GM18517 (cell line): ENCODE measurements around the gene TOLLIP.
"Not testable (repeated sequence)": the region's sequence is repeated elsewhere in the genome, so short reads cannot be mapped to it uniquely, and the experiment has no call there.

Experiments
- ATAC-seq: cut with Tn5 transposase; IDR thresholded peaks from one replicate; pipeline ENCODE4 v1.9.1; 2021; ENCODE audit warnings: mild to moderate bottlenecking, moderate library complexity; ENCODE audit not compliant: unreplicated experiment

The TOLLIP gene

DNA sequence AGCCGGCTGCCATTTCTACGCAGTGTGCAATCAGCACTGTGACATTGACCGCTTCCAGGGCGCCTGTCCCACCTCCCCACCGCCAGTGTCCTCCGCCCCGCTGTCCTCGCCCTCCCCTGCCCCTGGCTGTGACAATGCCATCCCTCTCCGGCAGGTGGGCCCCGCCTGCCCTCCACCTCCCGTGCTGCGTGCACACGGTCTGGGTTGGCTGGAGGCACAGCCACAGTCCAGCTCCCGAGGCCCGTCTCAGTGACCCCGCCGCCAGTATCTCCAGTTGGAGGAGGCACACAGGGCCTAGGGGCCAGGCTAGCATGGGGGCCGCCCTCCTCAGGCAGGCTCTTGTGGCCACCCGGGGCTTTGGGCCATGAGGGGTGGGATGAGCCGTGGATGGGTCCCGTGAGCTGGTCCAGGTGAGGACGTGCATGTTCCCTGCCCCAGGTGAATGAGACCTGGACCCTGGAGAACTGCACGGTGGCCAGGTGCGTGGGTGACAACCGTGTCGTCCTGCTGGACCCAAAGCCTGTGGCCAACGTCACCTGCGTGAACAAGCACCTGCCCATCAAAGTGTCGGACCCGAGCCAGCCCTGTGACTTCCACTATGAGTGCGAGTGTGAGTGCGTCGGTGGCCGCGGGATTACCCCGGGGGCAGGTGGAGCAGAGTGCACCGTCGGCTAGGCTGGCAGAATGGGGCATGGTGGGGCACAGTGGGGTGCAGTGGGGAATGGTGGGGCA, 56.9 kb downstream of the TOLLIP start:
- ATAC-seq, result no peak

DNA sequence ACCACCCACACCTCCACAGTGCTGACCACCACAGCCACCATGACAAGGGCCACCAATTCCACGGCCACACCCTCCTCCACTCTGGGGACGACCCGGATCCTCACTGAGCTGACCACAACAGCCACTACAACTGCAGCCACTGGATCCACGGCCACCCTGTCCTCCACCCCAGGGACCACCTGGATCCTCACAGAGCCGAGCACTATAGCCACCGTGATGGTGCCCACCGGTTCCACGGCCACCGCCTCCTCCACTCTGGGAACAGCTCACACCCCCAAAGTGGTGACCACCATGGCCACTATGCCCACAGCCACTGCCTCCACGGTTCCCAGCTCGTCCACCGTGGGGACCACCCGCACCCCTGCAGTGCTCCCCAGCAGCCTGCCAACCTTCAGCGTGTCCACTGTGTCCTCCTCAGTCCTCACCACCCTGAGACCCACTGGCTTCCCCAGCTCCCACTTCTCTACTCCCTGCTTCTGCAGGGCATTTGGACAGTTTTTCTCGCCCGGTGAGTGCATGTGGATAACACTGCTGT, 58.1 kb downstream of the TOLLIP start:
- no peak for ATAC-seq

DNA sequence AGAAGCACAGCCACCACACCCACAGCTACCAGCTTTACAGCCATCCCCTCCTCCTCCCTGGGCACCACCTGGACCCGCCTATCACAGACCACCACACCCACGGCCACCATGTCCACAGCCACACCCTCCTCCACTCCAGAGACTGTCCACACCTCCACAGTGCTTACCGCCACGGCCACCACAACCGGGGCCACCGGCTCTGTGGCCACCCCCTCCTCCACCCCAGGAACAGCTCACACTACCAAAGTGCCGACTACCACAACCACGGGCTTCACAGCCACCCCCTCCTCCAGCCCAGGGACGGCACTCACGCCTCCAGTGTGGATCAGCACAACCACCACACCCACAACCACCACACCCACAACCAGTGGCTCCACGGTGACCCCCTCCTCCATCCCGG, 59.0 kb downstream of the TOLLIP start:
- ATAC-seq, result not testable (repeated sequence)

GRCh38 chr11:1248951-1249350, 60.5 kb downstream of the TOLLIP start:
- ATAC-seq, result not testable (repeated sequence)

GRCh38 chr11:1247026-1247425, 62.4 kb downstream of the TOLLIP start:
- ATAC-seq, result not testable (repeated sequence)

GRCh38 chr11:1246301-1246700, 63.1 kb downstream of the TOLLIP start:
- not testable (repeated sequence) for ATAC-seq

GRCh38 chr11:1245717-1246116, 63.7 kb downstream of the TOLLIP start:
- ATAC-seq, result not testable (repeated sequence)

DNA sequence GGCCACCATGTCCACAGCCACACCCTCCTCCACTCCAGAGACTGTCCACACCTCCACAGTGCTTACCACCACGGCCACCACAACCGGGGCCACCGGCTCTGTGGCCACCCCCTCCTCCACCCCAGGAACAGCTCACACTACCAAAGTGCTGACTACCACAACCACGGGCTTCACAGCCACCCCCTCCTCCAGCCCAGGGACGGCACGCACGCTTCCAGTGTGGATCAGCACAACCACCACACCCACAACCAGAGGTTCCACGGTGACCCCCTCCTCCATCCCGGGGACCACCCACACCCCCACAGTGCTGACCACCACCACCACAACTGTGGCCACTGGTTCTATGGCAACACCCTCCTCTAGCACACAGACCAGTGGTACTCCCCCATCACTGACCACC, 64.9 kb downstream of the TOLLIP start:
- not testable (repeated sequence) for ATAC-seq

DNA sequence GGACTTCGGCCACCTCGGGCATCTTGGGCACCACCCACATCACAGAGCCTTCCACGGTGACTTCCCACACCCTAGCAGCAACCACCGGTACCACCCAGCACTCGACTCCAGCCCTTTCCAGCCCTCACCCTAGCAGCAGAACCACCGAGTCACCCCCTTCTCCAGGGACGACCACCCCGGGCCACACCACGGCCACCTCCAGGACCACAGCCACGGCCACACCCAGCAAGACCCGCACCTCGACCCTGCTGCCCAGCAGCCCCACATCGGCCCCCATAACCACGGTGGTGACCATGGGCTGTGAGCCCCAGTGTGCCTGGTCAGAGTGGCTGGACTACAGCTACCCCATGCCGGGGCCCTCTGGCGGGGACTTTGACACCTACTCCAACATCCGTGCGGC, 65.9 kb downstream of the TOLLIP start:
- not testable (repeated sequence) for ATAC-seq

- ATAC-seq, result not testable (repeated sequence)
These were observed 66.7 kb downstream of the TOLLIP start for GRCh38 chr11:1242751-1243150.

GRCh38 chr11:1242289-1242688, 67.1 kb downstream of the TOLLIP start:
- ATAC-seq, result no peak

DNA sequence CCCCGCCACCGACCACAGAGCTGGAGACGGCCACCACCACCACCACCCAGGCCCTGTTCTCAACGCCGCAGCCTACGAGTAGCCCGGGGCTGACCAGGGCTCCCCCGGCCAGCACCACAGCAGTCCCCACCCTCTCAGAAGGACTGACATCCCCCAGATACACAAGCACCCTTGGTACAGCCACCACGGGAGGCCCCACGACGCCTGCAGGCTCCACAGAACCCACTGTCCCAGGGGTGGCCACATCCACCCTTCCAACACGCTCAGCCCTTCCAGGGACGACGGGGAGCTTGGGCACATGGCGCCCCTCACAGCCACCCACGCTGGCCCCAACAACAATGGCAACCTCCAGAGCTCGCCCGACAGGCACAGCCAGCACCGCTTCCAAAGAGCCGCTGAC, 67.7 kb downstream of the TOLLIP start:
- no peak for ATAC-seq

DNA sequence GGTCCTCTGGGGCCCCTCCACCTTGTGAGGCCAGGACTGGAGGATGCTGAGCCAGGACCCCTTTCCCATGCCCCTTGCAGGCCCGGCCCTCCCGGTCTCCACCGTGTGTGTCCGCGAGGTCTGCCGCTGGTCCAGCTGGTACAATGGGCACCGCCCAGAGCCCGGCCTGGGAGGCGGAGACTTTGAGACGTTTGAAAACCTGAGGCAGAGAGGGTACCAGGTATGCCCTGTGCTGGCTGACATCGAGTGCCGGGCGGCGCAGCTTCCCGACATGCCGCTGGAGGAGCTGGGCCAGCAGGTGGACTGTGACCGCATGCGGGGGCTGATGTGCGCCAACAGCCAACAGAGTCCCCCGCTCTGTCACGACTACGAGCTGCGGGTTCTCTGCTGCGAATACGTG, 68.7 kb downstream of the TOLLIP start:
- no peak for ATAC-seq

DNA sequence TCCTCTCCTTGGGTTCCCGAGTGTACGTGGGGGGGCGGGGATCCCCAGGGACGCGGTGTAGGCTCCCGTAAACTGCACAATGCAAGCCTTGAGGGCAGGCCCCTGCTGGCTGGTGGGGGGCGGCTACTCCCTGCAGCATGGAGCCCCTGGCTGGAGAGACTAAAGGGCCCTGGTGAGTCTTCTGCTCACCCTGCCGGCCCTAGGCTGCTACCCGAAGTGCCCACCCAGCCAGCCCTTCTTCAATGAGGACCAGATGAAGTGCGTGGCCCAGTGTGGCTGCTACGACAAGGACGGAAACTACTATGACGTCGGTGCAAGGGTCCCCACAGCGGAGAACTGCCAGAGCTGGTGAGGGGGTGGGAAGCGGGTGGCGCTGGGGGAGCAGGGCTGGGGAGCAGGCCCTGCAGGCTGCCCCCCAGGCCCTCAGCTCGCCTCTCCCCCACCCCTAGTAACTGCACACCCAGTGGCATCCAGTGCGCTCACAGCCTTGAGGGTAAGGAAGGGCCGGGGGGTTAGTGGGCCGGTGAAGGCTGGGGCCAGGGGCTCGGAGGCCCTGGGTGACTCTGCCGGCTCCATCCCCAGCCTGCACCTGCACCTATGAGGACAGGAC, 69.7 kb downstream of the TOLLIP start:
- ATAC-seq, result no peak

GRCh38 chr11:1238767-1239595, 70.5 kb downstream of the TOLLIP start:
- no peak for ATAC-seq

DNA sequence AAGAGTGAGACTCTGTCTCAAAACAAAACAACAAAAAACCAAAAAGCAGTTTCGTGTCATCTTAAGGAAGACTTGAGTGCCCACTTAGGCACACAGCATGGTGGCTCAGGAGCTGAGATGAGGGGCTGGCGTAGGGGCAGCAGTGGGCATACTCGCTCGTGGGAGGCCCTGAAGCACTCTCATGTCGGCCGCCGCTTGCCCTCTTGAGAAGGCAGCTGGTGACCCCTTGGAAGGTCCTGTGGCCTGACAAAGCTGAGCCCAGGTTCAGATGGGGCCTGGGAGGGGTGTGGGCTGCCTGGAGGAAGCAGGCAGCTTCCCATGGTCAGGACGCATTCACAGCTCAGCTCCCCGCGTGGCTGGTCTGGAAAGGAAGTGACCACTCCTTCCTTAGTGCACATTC, 71.6 kb downstream of the TOLLIP start:
- no peak for ATAC-seq

GRCh38 chr11:1237128-1237580, 72.3 kb downstream of the TOLLIP start:
- ATAC-seq, result no peak

DNA sequence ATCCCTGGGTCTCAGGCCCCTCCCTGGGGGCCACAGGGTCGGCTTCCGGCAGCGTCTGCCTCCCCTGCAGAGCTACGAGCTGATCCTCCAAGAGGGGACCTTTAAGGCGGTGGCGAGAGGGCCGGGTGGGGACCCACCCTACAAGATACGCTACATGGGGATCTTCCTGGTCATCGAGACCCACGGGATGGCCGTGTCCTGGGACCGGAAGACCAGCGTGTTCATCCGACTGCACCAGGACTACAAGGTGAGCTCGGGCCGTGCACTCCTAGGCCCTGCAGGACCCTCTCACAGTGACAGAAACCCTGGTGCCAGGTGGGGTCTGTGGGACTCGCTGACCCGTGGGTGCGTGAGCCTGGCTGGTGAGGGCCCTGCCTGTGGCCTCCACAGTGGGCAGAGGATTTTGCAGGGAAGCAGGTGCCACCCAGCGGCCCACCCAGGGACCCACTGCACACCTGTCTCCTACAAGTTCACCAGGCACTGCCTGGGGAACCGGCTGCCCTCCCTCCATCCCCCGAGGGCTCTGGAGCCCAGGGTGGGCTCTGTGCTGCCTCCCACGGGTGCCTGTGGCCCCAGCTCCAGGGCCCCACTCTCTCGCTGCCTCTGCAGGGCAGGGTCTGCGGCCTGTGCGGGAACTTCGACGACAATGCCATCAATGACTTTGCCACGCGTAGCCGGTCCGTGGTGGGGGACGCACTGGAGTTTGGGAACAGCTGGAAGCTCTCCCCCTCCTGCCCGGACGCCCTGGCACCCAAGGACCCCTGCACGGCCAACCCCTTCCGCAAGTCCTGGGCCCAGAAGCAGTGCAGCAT, 72.9 kb downstream of the TOLLIP start:
- ATAC-seq, result no peak

- ATAC-seq, result no peak
These were observed 73.5 kb downstream of the TOLLIP start for GRCh38 chr11:1235901-1236315.

GRCh38 chr11:1235306-1235900, 74.0 kb downstream of the TOLLIP start:
- ATAC-seq, result no peak
